ENCODE measurements around the gene ZNF316.

The ZNF316 gene

DNA sequence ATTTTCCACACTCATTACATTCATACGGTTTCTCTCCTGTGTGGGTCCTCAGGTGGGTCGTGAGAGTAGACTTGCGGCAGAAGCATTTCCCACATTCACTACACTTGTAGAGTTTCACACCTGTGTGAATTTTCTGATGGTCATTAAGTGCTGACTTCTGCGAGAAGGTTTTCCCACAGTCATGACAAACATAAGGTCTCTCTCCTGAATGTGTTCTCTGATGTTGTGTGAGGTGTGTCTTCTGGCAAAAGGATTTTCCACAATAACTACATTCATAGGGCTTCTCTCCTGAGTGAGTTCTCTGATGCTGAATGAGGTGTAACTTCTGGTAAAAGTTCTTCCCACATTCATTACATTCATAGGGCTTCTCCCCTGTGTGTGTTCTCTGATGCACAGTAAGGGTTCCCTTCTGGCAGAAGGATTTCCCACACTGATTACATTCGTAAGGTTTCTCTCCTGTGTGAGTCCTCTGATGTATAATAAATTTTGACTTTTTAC lies 54.5 kb downstream of the ZNF316 start:
- no peak for DNase-seq (ENCODE audit: low spot score)

DNA sequence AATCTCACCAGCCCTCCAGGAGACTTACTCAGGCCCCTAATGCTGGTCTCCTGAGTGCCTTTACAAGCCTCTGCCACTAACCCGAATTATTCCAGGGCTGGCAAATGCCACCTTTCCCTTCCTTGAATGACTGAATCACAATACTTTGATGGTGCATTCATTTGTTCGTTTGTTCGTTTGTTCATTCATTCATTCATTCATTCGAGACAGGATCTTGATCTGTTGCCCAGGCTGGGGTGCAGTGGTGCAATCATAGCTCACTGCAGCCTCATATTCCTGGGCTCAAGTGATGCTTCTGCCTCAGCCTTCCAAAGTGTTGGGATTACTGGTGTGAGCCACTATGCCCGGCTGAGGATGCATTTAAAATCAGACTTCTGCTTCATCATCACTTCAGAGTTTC lies 63.7 kb downstream of the ZNF316 start:
- DNase-seq (ENCODE audit: low spot score): no peak

GRCh38 chr7:6701860-6702259 lies 64.7 kb downstream of the ZNF316 start:
- no peak for DNase-seq (ENCODE audit: low spot score)

All from hematopoietic multipotent progenitor cell treated with erythropoietin and hydrocortisone succinate and interleukin-3 and kit ligand, for 15 days (in vitro differentiated cells).